Measurements from ENCODE around the gene SPOCK3.
"Not testable (repeated sequence)": the region's sequence is repeated elsewhere in the genome, so short reads cannot be mapped to it uniquely, and the experiment has no call there.

SPOCK3 gene

GRCh38 chr4:167032871-167033270 is 201.4 kb downstream of the SPOCK3 start:
- DNase-seq = peak; percentile 56

GRCh38 chr4:167031534-167032156 is 202.6 kb downstream of the SPOCK3 start:
- peak; percentile 35 for DNase-seq

- no peak for DNase-seq
Observed at GRCh38 chr4:167028976-167029375, 205.3 kb downstream of the SPOCK3 start.

GRCh38 chr4:167025670-167026069 is 208.6 kb downstream of the SPOCK3 start:
- DNase-seq = no peak

- no peak for DNase-seq
Observed at GRCh38 chr4:167023364-167023925, 210.8 kb downstream of the SPOCK3 start.

- no peak for DNase-seq
Observed at GRCh38 chr4:167021545-167022155, 212.6 kb downstream of the SPOCK3 start.

GRCh38 chr4:167020410-167020809 is 213.9 kb downstream of the SPOCK3 start:
- no peak for DNase-seq

GRCh38 chr4:167014944-167015343 is 219.3 kb downstream of the SPOCK3 start:
- DNase-seq = no peak

GRCh38 chr4:167003326-167003725 is 231.0 kb downstream of the SPOCK3 start:
- no peak for DNase-seq

- peak; percentile 52 for DNase-seq
Observed at GRCh38 chr4:167000141-167000852, 234.0 kb downstream of the SPOCK3 start.

GRCh38 chr4:166996216-166996615 is 238.1 kb downstream of the SPOCK3 start:
- DNase-seq = no peak

- DNase-seq = no peak
Observed at GRCh38 chr4:166994686-166995085, 239.6 kb downstream of the SPOCK3 start.

GRCh38 chr4:166991006-166991561 is 243.2 kb downstream of the SPOCK3 start:
- DNase-seq = no peak

GRCh38 chr4:166989886-166990285 is 244.4 kb downstream of the SPOCK3 start:
- DNase-seq = no peak

- no peak for DNase-seq
Observed at GRCh38 chr4:166987026-166987425, 247.3 kb downstream of the SPOCK3 start.

- no peak for DNase-seq
Observed at GRCh38 chr4:166981847-166982246, 252.4 kb downstream of the SPOCK3 start.

- no peak for DNase-seq
Observed at GRCh38 chr4:166980419-166980818, 253.9 kb downstream of the SPOCK3 start.

GRCh38 chr4:166977596-166977995 is 256.7 kb downstream of the SPOCK3 start:
- DNase-seq = no peak

- peak; percentile 72 for DNase-seq
Observed at GRCh38 chr4:166972071-166972470, 262.2 kb downstream of the SPOCK3 start.

GRCh38 chr4:166968219-166968618 is 266.1 kb downstream of the SPOCK3 start:
- not testable (repeated sequence) for DNase-seq

- DNase-seq = no peak
Observed at GRCh38 chr4:166965562-166965961, 268.7 kb downstream of the SPOCK3 start.

- DNase-seq = peak; percentile 22
Observed at GRCh38 chr4:166957451-166957850, 276.8 kb downstream of the SPOCK3 start.

GRCh38 chr4:166956484-166956883 is 277.8 kb downstream of the SPOCK3 start:
- no peak for DNase-seq

GRCh38 chr4:166941629-166942028 is 292.7 kb downstream of the SPOCK3 start:
- peak; percentile 26 for DNase-seq

Data from HCEC 1CT (cell line).